SKM-1 treated with dmso at 0.1 percent for 144 hours (cell line): ENCODE data around the gene NDUFS7.

Experiments used
- DNase-seq: peaks from one replicate; lab custom pipeline; 2025; ENCODE audit not compliant: unreplicated experiment; lab: John Stamatoyannopoulos, UW

NDUFS7 gene

GRCh38 chr19:1364070-1364704, 19.5 kb upstream of the NDUFS7 start:
- no peak for DNase-seq

GRCh38 chr19:1365319-1366269, 18.1 kb upstream of the NDUFS7 start:
- DNase-seq, result no peak

DNA sequence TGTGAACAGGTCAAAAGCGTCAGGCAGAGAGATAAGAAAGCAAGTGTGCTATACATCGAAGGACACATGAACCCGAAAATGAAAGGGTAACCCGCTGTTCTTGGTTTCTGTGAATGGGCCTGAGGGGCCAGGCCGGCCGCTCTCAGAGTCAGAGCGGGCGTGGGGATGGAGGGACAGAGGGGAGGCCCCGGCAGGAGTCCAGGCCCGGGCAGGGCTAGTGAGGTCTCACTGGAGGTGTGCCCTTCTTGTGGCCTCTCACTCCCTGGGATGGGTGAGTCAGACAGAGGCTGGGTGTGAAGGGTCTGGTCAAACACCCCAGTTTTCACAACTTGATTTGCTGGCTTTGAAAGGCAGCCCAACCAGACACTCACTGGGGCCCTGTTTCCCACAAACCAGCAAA, 17.4 kb upstream of the NDUFS7 start:
- DNase-seq, result no peak

- DNase-seq, result no peak
These were observed 16.5 kb upstream of the NDUFS7 start for GRCh38 chr19:1366899-1367870.

DNA sequence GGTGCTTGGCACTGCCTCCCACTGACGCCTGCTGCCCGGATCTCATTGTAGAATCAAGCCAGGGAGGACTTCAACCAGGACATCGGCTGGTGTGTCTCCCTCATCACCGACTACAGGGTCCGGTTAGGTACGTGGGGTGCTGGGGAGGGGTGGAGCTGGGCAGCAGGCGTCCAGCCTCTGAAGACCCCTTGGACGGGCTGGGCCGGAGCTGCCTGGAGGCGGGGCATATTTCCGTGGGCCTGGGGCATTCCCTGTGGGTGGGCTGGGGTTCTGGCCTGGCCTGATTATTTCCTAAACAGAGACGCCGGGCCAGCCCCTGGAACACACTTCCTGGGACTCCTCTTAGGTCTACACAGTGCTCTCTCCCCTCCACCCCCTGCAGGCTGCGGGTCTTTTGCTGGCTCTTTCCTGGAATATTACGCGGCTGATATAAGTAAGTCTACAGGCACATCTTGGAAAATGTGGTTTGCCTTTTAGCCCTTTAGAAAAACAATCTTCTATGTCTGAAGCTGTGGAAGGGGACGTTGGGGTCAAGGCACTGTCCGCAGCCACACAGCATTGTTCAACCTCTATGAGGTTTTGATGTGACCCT, 14.4 kb upstream of the NDUFS7 start:
- DNase-seq, result no peak

DNA sequence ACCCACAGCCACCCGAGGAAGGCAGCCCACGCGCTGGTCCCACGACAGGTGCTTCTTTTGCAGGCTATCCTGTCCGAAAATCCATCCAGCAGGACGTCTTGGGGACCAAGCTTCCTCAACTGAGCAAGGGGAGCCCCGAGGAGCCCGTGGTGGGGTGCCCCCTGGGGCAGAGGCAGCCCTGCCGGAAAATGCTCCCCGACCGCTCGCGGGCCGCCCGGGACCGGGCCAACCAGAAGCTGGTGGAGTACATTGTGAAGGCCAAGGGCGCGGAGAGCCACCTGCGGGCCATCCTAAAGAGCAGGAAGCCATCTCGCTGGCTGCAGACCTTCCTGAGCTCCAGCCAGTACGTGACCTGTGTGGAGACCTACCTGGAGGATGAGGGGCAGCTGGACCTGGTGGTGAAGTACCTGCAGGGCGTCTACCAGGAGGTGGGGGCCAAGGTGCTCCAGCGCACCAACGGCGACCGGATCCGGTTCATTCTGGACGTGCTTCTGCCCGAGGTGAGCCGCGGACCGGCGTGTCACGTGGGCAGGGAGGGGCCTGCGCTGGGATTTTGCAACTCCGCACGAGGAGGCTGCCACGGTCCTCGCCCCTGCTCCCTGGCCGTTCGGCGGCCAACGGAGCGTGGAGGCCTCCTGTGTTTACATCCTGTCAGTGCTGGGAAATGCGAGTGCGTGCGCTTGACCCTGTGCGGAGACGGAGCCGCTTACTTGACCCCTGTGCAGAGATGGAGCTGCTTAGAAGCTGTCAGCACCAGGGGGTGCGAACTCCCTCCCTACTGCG, 12.9 kb upstream of the NDUFS7 start:
- DNase-seq, result no peak

DNA sequence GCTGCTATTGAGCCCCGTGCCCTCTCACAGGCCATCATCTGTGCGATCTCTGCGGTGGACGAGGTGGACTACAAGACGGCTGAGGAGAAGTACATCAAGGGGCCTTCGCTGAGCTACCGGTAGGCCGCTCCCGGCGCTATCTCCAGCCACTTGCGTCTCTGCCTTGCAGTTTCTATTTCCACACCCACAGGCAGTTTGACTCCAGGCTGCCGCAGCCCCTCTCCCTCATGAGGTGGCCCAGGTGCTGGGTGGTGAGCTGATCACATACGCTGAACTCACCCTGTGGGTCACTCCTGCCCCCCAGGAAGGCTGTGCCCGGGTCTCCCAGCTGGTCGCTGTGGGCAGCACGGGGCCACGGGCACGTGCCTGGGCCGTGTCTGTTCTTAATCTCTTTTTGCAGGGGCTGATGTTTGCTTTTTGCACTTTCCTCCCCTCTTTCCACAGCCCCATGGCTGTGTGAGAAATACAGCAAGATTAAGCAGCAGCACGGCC, 10.6 kb upstream of the NDUFS7 start:
- DNase-seq, result no peak

DNA sequence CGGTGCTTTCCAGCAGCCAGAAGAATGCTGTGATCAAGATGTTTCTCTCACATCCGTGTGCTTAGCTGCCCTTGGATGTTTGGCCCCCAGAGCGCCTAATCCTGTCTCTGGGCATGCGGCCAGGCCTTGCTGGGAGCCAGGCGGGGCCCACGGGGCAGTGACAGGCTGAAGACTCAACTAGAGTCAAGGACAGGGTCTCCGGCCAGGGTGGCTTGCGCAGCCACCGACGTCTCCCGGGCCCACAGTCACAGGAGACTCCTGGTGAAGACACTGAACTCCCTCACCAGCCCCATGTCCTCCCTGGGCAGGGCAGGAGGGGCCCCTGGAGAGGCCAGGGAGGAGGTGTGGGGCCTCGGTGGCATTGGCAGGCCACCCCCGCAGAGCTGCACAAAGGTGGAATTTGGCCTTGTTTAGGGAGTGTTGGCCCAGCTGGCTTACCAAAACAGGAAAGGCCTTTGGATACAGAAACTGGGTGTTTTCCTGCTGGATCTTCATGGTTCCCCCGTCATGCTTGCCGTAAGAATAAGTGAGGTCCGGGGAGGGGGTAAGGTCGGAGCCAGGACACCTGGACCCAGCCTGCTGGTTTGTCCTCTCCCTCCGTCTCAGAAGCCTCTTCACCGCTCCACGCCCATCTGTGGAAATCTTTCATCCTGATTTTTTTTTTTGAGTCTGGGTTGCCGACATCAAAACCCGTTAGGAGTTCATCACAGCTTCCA, 10.0 kb upstream of the NDUFS7 start:
- DNase-seq, result no peak

DNA sequence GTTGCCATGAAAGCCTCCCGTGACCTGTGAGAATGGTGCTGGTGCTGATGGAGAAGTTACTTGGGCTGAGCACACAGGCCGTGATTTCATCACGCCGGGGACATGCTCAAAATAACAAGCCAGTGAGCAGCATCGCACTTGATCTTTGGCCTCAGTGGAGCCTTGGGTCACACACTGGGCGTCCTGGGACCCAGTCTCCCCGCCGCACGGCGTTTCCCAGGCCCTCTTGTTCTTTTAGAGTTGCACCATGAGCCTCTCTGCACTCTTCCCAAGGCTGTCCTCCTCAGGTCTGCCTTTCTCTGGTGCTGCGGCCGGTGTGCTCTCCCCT, 9.5 kb upstream of the NDUFS7 start:
- DNase-seq, result no peak

DNA sequence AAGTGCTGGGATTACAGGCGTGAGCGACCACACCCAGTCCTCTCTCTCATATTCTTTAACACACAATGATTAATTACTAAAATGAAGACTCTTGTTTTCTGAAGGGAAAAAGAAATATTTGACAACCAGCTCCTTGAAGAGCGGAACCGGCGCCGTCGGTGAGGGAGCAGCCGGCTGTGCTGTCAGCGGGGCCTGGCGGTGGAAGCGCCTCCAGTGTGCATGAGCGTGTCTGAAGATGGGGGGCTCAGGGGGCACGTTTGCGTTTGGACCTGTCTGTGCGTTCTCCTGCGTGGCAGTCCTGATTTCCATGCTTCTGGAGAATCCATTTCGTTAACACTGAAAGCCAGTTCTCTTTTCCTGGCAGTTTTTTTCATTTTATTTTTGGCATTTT, 7.3 kb upstream of the NDUFS7 start:
- no peak for DNase-seq

DNA sequence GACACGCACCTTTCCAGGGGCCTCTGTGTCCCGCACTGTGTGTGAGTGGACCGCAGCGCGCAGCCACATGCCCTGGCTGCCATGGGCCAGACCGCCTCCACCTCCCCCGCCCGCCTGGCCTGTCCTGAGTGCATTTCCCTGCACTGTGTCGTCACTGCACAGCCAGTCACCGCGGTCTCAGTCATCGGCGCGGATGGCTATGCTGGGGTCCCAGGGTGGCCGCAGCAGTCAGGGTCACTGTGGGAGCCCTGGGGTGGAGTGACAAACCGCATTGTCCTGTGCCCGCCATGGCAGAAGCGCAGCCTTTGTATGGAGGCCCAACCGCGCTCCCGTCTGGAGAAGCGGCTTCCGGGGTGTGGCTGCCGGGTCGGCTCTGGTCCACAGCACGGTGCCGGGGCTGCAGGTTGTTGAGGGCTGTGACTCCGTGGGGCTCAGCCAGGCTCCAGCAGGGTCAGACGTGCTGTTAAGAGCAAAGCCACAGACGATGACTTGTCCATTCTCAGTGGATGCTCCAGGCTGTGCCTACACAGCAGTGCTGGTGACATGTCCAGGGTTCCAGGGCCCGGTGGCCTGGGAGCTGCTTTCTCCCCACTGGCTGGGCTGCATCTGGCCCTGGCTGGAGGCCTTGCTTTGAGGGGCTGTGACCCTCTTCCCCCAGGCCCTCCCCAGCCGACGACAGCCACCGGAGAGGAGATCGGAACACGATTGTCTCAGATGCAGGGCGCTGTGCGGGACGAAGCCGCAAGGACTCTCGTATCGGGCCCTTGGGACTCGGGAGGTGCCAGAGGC, 6.3 kb upstream of the NDUFS7 start:
- no peak for DNase-seq

DNA sequence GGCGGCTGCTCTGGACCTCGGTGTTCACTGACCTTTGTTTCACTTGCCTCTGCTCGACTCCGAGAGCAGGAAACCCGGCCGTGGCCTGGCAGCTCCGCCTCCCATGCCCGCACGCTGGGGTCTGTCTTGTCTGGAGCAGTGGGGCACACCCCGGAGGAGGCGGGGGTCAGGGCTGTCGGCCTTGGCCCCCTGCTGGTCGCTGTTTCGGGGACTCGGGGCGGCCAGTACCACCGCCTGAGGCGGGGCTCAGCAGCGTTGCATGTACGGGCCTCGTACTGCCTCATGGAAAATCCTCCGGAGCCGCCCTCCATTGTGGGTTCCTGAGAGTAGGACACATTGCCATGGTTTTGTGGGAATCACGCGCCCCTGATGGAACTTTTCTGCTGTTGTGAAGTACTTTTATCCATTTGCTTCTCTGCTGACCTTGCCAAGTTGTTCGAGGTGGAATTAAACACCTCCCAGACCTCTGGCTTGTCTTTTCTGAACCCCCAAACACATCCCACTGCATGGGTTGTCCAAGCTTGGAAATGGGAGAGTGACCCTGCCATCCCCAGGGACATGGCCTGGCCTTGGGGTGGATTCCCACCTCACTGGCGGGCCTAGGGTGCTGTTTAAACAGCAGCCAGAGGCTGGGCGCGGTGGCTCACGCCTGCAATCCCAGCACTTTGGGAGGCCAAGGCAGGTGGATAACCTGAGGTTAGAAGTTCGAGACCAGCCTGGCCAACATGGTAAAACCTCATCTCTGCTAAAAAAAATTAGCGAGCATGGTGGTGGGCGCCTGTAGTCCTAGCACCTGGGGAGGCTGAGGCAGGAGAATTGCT, 5.5 kb upstream of the NDUFS7 start:
- DNase-seq, result no peak

GRCh38 chr19:1379126-1379905, 4.4 kb upstream of the NDUFS7 start:
- no peak for DNase-seq

DNA sequence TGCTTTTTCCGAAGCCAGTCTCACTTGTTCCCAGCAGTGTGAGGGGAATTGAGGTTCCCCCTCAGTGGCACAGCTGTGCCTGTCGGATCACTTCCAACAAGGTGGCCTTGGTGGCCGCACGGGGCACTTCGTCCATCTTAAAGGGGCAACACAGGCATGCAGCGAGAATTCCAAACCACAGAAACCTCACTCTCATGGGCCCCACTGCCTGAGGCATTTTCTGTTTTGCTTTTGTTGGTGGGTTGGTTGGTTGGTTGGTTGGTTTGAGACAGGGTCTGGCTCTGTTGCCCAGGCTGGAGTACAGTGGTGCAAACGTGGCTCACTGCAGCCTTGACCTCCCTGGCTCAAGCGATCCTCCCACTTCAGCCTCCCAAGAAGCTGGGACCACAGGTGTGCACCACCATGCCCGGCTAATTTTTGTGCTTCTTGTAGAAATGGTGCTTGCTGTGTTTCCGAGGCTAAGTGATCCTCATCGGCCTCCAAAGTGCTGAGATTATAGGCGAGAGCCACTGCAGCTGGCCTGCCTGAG, 3.7 kb upstream of the NDUFS7 start:
- no peak for DNase-seq

DNA sequence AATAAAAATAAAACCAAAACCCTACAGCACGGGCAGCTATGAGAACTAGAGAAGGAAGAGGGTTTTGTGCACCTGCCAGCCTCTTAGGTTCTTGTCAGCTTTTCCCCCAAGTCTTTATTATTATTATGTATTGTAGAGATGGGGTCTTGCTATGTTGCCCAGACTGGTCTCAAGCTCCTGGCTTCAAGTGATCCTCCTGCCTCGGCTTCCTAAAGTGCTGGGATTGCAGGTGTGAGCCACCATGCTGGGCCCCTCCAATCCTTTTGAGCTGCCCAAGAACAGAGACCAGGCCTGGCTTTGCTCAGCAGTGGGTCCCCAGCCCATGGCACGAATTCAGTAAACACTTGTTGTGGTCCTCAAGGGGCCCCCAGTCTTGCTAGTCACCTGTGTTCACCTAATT, 1.5 kb upstream of the NDUFS7 start:
- no peak for DNase-seq

- DNase-seq, result no peak
These were observed 743 bp upstream of the NDUFS7 start for GRCh38 chr19:1383017-1383311.

DNA sequence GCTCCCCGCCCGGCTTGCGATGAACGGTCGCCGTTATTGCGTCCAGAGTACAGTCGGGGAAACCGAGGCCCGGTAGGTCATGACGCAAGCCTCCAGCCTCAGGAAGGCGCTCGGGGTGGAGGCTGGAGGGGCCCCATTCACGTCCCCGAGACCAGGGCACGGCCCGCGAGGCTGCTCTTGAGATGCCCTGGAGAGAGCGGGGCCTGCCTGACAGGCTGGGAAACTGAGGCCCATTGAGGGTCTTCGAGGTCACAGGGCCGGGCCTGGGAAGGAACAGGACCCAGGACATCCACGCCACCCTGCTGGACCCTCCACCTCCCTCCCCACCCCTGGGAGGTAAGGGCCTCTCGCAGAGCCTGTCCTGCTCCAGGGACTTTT, 367 bp downstream of the NDUFS7 start:
- no peak for DNase-seq
